Measurements from ENCODE around the gene SMIM38. TPM values are rescaled to one million over a fixed set of nuclear protein-coding genes. Genes with fewer than 3 reads are reported as not detected.

SMIM38 gene
- polyA plus RNA-seq, 1 donor = 0.30 TPM

DNA sequence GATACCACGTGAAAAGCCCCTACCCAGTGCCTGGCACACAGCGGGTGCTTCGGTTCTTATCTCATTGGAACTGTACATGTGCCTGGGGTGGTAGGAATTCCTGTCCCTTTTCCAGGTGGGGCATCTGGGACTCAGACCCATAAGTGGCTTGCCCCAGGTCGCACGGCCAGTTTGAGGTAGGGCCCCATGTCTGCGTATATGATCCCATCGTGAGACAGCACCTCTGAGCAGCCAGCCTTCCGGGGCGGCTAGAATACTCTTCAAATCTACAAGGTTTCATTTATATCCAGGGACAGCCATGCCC, 33.5 kb upstream of the SMIM38 start:
- Histone ChIP-seq H3K9me3 (ENCODE audit: control insufficient read depth, low read depth, low read length) (peaks cover 4% of the 10 kb centered on the region), H3K36me3 (ENCODE audit: control insufficient read depth, insufficient read depth, low read length) (no peaks in the 10 kb centered on the region), H3K27ac (ENCODE audit: low read length) (no peak overlapping the region), H3K4me1 (ENCODE audit: control insufficient read depth, insufficient read depth, low read length) (peaks cover 20% of the 10 kb centered on the region), H3K27me3 (ENCODE audit: control insufficient read depth, insufficient read depth, low read length) (no peaks in the 10 kb centered on the region), H3K4me3 (ENCODE audit: low read length) (no peak overlapping the region)
- DNase-seq = no peak
- no CpG with 5 or more reads among the region's 9 CpGs for WGBS (ENCODE audit: insufficient coverage, low lambda C conversion rate)

DNA sequence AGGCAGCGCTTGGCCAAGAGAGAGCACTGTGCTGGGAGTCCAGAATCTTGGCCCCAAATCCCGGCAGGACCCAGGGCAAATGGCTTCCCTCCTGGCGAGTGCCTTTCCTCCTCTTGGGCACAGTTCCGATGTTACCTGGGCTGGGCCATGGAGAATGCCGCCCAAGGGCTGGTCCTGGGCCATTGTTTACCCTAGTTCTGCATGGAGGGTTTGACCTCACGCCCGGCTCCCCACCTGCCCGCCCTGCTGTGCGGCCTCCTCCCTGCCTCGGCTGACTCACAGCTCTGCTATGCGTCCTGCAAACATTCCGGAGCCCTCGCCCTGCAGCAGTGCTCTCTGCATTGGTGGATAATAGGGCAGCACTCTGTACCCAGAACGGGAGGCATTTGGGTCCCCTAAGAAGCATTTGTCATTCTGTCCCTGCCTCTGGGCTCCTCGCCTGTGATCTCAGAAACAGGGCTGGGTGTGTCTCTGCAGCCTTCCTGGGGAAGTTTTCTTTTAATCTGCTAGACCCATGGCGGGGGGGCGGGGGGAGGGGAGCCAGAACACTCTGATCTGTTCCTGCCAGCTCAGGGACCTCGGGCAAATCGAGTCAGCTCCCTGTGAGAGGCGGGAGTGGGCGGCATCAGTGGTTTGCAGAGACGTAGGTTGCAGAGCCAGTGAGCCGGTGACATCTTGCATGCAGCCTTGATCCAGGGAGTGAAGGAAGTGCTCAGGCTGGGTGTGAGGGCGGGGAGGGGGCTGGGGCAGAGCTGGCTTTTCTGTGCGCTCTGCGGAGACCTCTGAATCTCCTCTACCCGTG, 32.9 kb upstream of the SMIM38 start:
- no CpG with 5 or more reads among the region's 27 CpGs for WGBS (ENCODE audit: insufficient coverage, low lambda C conversion rate)
- peaks cover 20% of the 10 kb centered on the region for H3K4me1 ChIP-seq (ENCODE audit: control insufficient read depth, insufficient read depth, low read length)
- peaks cover 4% of the 10 kb centered on the region for H3K9me3 ChIP-seq (ENCODE audit: control insufficient read depth, low read depth, low read length)
- peak overlapping the region; percentile 61 for H3K27ac ChIP-seq (ENCODE audit: low read length)
- no peaks in the 10 kb centered on the region for H3K27me3 ChIP-seq (ENCODE audit: control insufficient read depth, insufficient read depth, low read length)
- H3K4me3 ChIP-seq (ENCODE audit: low read length) = peak overlapping the region; percentile 21
- DNase-seq = peak; percentile 89 to 90
- H3K36me3 ChIP-seq (ENCODE audit: control insufficient read depth, insufficient read depth, low read length) = no peaks in the 10 kb centered on the region

DNA sequence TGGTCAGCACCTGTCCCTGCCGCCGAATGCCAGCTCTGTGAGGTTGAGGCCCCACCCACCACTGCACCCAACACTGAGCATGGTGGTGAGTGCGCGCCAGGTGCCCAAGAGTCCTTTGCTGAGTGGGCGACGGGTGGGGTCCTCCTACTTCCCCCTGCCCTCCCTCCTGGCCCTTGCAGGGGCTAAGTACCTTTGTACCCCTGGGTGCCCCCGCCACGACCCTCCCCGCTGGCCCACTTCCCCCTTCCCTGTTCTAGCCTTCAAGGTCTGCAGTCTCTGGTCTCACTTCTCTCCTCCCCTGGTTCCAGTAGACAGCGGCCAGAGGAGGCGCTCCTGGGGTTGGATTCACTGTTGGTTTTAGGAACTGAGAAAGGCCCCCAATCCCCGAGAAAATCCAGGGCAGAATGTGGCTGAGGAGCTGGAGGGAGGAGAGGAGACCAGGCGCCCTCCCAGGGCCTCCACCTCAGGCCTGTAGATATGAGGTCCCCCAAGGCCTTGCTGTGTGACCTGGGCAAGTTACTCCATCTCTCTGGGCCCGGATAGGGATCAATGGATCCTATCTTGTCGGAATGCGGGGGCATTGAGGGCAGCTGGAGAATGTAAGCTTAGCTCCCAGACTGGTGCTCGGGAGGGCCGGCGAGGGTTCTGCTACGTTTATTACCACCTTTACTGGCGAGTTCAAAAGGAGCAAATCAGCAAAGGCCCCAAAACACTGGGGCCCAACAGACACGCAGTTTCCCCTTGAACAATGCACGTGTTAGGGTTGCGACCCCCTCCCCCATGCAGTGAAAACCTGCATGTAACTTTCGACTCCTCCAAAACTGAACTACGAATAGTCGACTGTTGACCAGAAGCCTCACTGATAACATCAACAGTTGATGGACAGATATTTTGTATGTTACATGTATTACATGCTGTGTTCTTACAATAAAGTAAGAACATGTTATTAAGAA, 31.9 kb upstream of the SMIM38 start:
- H3K27ac ChIP-seq (ENCODE audit: low read length) = peak overlapping the region; percentile 61
- peaks cover 8% of the 10 kb centered on the region for H3K9me3 ChIP-seq (ENCODE audit: control insufficient read depth, low read depth, low read length)
- no CpG with 5 or more reads among the region's 27 CpGs for WGBS (ENCODE audit: insufficient coverage, low lambda C conversion rate)
- DNase-seq = no peak
- H3K27me3 ChIP-seq (ENCODE audit: control insufficient read depth, insufficient read depth, low read length) = no peaks in the 10 kb centered on the region
- no peaks in the 10 kb centered on the region for H3K36me3 ChIP-seq (ENCODE audit: control insufficient read depth, insufficient read depth, low read length)
- no peak overlapping the region for H3K4me3 ChIP-seq (ENCODE audit: low read length)
- H3K4me1 ChIP-seq (ENCODE audit: control insufficient read depth, insufficient read depth, low read length) = peaks cover 20% of the 10 kb centered on the region

DNA sequence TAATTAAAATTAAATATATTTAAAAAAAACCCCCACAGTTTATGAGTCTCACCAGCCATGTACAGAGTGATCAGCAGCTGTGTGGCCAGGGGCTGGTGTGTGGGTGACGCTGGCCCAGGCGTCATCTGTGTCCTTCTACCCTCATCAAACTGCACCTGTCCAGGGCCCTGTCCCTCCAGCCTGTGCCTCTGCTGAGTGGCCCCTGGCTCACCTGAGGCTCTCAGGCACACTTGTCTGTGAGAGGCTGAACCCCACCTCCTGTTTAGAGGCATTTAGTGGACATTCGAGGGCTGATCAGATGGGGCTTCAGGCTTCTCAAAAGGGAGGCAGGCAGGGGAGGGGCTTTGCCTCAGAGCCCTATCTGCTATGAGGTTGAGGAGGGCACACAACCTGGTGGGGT, 29.9 kb upstream of the SMIM38 start:
- Histone ChIP-seq H3K27me3 (ENCODE audit: control insufficient read depth, insufficient read depth, low read length) (no peaks in the 10 kb centered on the region), H3K27ac (ENCODE audit: low read length) (no peak overlapping the region), H3K36me3 (ENCODE audit: control insufficient read depth, insufficient read depth, low read length) (no peaks in the 10 kb centered on the region), H3K9me3 (ENCODE audit: control insufficient read depth, low read depth, low read length) (peaks cover 6% of the 10 kb centered on the region), H3K4me1 (ENCODE audit: control insufficient read depth, insufficient read depth, low read length) (peaks cover 20% of the 10 kb centered on the region), H3K4me3 (ENCODE audit: low read length) (no peak overlapping the region)
- no CpG with 5 or more reads among the region's 3 CpGs for WGBS (ENCODE audit: insufficient coverage, low lambda C conversion rate)
- no peak for DNase-seq

DNA sequence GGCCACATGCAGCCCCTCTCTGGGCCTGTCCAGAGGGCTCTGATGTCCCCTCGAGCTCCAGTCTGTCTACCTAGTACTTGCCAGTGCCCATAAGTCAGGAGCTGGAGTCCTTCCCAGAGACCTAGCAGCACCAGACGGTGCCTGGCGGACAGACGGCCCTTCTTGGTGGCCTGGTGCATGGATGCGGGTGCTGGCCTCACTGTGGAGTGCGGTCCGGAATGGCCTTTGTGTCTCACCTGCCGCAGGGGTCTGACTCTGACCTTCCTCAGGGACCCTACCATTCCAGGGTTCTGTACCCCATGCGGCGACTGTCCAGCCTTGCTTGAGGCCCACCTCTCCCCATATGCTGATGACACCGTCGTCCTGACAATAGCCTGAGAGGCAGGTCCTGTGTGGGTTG, 29.4 kb upstream of the SMIM38 start:
- no peak overlapping the region for H3K27ac ChIP-seq (ENCODE audit: low read length)
- WGBS (ENCODE audit: insufficient coverage, low lambda C conversion rate) = no CpG with 5 or more reads among the region's 12 CpGs
- H3K9me3 ChIP-seq (ENCODE audit: control insufficient read depth, low read depth, low read length) = peaks cover 6% of the 10 kb centered on the region
- H3K27me3 ChIP-seq (ENCODE audit: control insufficient read depth, insufficient read depth, low read length) = no peaks in the 10 kb centered on the region
- no peaks in the 10 kb centered on the region for H3K36me3 ChIP-seq (ENCODE audit: control insufficient read depth, insufficient read depth, low read length)
- peaks cover 20% of the 10 kb centered on the region for H3K4me1 ChIP-seq (ENCODE audit: control insufficient read depth, insufficient read depth, low read length)
- DNase-seq = no peak
- no peak overlapping the region for H3K4me3 ChIP-seq (ENCODE audit: low read length)

DNA sequence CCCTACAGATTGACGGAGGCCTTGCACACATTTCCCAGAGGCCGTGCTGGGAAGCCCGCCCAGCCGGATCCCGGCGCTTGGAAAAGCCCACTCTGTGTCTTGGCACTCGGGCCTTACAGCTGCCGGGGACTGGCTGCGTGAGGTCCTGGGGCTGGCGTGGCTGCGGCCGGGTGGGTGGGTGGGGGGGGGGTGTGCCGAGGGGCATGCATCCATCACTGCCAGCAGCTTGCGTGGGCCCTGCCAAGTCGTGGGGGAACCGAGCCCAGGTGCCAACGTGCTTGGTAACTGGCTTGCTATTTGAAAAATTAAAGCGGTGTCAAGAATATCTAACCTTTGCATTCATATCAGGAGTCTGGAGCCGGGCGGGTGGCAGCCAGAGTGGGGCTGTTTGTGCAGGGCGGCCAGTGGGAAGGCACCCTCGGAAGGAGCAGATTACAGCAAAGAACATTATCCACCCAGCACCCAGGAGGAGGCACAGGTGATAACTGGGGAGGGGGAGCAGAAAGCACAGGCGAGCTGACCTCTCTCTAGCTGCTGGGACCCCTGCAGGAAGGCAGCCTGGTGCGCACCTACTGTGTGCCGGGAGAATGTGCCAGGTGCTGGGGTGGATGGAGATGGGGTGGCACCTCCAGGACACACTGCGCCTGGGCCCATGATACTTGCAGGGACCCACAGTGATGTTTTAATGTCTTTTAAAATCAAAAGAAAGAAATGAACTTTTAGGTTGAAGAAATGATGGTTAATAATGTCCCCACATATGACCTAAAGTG, 28.5 kb upstream of the SMIM38 start:
- H3K9me3 ChIP-seq (ENCODE audit: control insufficient read depth, low read depth, low read length) = peaks cover 6% of the 10 kb centered on the region
- H3K4me3 ChIP-seq (ENCODE audit: low read length) = no peak overlapping the region
- no peaks in the 10 kb centered on the region for H3K27me3 ChIP-seq (ENCODE audit: control insufficient read depth, insufficient read depth, low read length)
- WGBS (ENCODE audit: insufficient coverage, low lambda C conversion rate) = no CpG with 5 or more reads among the region's 26 CpGs
- no peaks in the 10 kb centered on the region for H3K36me3 ChIP-seq (ENCODE audit: control insufficient read depth, insufficient read depth, low read length)
- H3K27ac ChIP-seq (ENCODE audit: low read length) = no peak overlapping the region
- no peak for DNase-seq
- H3K4me1 ChIP-seq (ENCODE audit: control insufficient read depth, insufficient read depth, low read length) = peaks cover 21% of the 10 kb centered on the region

DNA sequence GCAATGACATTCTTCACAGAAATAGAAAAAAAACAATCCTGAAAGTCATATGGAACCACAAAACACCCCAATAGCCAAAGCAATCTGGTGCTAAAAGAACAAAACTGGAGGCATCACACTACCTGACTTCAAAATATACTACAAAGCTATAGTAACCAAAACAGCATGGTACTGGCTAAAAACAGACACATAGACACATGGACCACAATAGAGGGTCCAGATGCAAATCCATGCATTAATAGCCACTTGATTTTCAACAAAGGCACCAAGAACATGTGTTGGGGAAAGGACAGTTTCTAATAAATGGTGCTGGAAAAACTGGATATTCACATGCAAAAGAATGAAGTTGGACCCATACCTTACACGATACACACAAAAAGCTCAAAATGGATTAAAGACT, 27.9 kb upstream of the SMIM38 start:
- no peak for DNase-seq
- peaks cover 6% of the 10 kb centered on the region for H3K9me3 ChIP-seq (ENCODE audit: control insufficient read depth, low read depth, low read length)
- 100% methylated on average over 1 of the region's 1 CpG for WGBS (ENCODE audit: insufficient coverage, low lambda C conversion rate)
- H3K27ac ChIP-seq (ENCODE audit: low read length) = no peak overlapping the region
- peaks cover 15% of the 10 kb centered on the region for H3K4me1 ChIP-seq (ENCODE audit: control insufficient read depth, insufficient read depth, low read length)
- H3K27me3 ChIP-seq (ENCODE audit: control insufficient read depth, insufficient read depth, low read length) = no peaks in the 10 kb centered on the region
- H3K4me3 ChIP-seq (ENCODE audit: low read length) = no peak overlapping the region
- H3K36me3 ChIP-seq (ENCODE audit: control insufficient read depth, insufficient read depth, low read length) = no peaks in the 10 kb centered on the region

DNA sequence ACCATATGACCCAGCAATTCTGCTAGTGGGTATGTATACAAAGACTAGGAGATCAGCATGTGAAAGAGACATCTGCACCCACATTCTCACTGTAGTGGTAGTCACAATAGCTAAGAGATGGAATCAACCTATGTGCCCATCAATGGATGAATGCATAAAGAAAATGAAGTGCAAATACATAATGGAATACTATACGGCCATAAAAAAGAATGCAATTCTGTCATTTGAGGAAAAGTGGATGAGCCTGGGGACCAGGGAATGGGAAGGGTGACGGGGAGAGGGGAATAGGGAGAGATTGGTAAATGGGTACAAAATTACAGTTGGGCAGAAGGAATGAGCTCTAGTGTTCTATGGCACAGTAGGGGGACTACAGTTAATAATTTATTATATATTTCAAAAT, 26.7 kb upstream of the SMIM38 start:
- 88% methylated on average over 1 of the region's 2 CpGs for WGBS (ENCODE audit: insufficient coverage, low lambda C conversion rate)
- Histone ChIP-seq H3K4me3 (ENCODE audit: low read length) (no peak overlapping the region), H3K27ac (ENCODE audit: low read length) (no peak overlapping the region)

DNA sequence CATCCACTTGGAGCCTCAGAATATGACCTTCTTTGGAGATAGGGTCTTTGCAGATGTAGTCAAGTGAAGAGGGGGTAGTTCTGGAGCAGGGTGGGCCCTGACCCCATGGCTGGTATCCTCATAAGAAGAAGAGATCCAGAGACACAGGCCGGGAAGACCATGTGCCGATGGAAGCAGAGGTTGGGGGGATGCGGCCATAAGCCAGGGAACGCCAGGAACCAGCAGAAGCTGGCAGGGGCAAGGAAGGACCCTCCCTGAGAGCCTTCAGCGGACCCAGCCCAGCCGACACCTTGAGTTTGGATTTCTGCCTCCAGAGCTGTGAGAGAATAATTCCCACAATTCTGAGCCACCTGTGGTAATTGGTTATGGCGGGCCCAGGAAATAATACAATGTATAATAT, 26.1 kb upstream of the SMIM38 start:
- H3K27me3 ChIP-seq (ENCODE audit: control insufficient read depth, insufficient read depth, low read length) = no peaks in the 10 kb centered on the region
- H3K27ac ChIP-seq (ENCODE audit: low read length) = no peak overlapping the region
- H3K4me3 ChIP-seq (ENCODE audit: low read length) = no peak overlapping the region
- H3K4me1 ChIP-seq (ENCODE audit: control insufficient read depth, insufficient read depth, low read length) = peaks cover 4% of the 10 kb centered on the region
- no CpG with 5 or more reads among the region's 7 CpGs for WGBS (ENCODE audit: insufficient coverage, low lambda C conversion rate)
- H3K36me3 ChIP-seq (ENCODE audit: control insufficient read depth, insufficient read depth, low read length) = no peaks in the 10 kb centered on the region
- peaks cover 6% of the 10 kb centered on the region for H3K9me3 ChIP-seq (ENCODE audit: control insufficient read depth, low read depth, low read length)
- DNase-seq = no peak

More for the DNA sequence above, 26.7 kb upstream of the SMIM38 start:
- H3K27me3 ChIP-seq (ENCODE audit: control insufficient read depth, insufficient read depth, low read length) = no peaks in the 10 kb centered on the region
- no peaks in the 10 kb centered on the region for H3K36me3 ChIP-seq (ENCODE audit: control insufficient read depth, insufficient read depth, low read length)
- peaks cover 4% of the 10 kb centered on the region for H3K4me1 ChIP-seq (ENCODE audit: control insufficient read depth, insufficient read depth, low read length)
- H3K9me3 ChIP-seq (ENCODE audit: control insufficient read depth, low read depth, low read length) = peaks cover 6% of the 10 kb centered on the region
- no peak for DNase-seq

DNA sequence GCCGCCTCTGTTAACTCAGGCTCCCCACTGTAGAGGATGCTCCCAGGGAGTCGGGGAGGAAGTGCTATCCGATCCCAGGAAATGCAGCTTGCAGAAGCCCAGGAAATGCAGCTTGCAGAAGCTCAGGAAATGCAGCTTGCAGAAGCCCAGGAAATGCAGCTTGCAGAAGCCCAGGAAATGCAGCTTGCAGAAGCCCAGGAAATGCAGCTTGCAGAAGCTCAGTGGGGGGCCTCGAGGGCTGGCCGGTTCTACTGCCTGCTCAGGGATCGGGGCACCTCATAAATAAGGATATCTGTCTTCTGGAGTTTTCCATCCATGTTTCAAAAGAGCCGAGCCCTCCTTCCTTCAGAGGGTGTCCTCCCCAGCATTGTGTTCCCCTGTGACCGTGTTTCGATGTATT, 25.1 kb upstream of the SMIM38 start:
- Histone ChIP-seq H3K36me3 (ENCODE audit: control insufficient read depth, insufficient read depth, low read length) (no peaks in the 10 kb centered on the region), H3K4me1 (ENCODE audit: control insufficient read depth, insufficient read depth, low read length) (peaks cover 4% of the 10 kb centered on the region), H3K27me3 (ENCODE audit: control insufficient read depth, insufficient read depth, low read length) (no peaks in the 10 kb centered on the region), H3K27ac (ENCODE audit: low read length) (no peak overlapping the region), H3K9me3 (ENCODE audit: control insufficient read depth, low read depth, low read length) (peaks cover 6% of the 10 kb centered on the region), H3K4me3 (ENCODE audit: low read length) (no peak overlapping the region)
- DNase-seq = no peak
- WGBS (ENCODE audit: insufficient coverage, low lambda C conversion rate) = no CpG with 5 or more reads among the region's 9 CpGs

Measured in large intestine (tissue), 3 donors.